ENCODE results near the gene CNTN3. TPM values are rescaled to one million over a fixed set of nuclear protein-coding genes. Genes with fewer than 3 reads are reported as not detected.

CNTN3 gene
- total RNA-seq, 3 donors from 2014 or later, result 3.6 to 12.2 (median 3.7) TPM

GRCh38 chr3:74593152-74593551, 21.3 kb downstream of the CNTN3 start:
- no peaks in the 10 kb centered on the region for H3K4me1 ChIP-seq
- TF ChIP-seq POLR2AphosphoS5 (IDR thresholded peaks at IDR 0.05) (no peak), CTCF (IDR thresholded peaks at IDR 0.05) (no peak), POLR2A (IDR thresholded peaks at IDR 0.05) (no peak)
- H3K9me3 ChIP-seq, result no peaks in the 10 kb centered on the region
- H3K27ac ChIP-seq, result no peak overlapping the region
- DNase-seq (ENCODE audit: low spot score in 2 of 2), result no peak
- no peak overlapping the region for H3K4me3 ChIP-seq
- intact Hi-C loops (cut with DNase I; ENCODE audit: low total_unique reads), result no loop called here
- H3K36me3 ChIP-seq, result no peaks in the 10 kb centered on the region
- no peaks in the 10 kb centered on the region for H3K27me3 ChIP-seq

- TF ChIP-seq POLR2A (IDR thresholded peaks at IDR 0.05) (no peak), POLR2AphosphoS5 (IDR thresholded peaks at IDR 0.05) (no peak), CTCF (IDR thresholded peaks at IDR 0.05) (no peak)
- DNase-seq (ENCODE audit: low spot score in 2 of 2), result no peak
- intact Hi-C loops (cut with DNase I; ENCODE audit: low total_unique reads), result no loop called here
- Histone ChIP-seq H3K9me3 (no peaks in the 10 kb centered on the region), H3K27ac (no peak overlapping the region), H3K27me3 (no peaks in the 10 kb centered on the region), H3K36me3 (no peaks in the 10 kb centered on the region), H3K4me3 (no peak overlapping the region), H3K4me1 (no peaks in the 10 kb centered on the region)
Measured at GRCh38 chr3:74592359-74592758, 22.1 kb downstream of the CNTN3 start.

- H3K4me1 ChIP-seq, result no peaks in the 10 kb centered on the region
- TF ChIP-seq POLR2A (IDR thresholded peaks at IDR 0.05), result no peak
- TF ChIP-seq POLR2AphosphoS5 (IDR thresholded peaks at IDR 0.05), result no peak
- TF ChIP-seq CTCF (IDR thresholded peaks at IDR 0.05), result no peak
- intact Hi-C loops (cut with DNase I; ENCODE audit: low total_unique reads), result no loop called here
- H3K9me3 ChIP-seq, result no peaks in the 10 kb centered on the region
- no peak overlapping the region for H3K27ac ChIP-seq
- no peak for DNase-seq (ENCODE audit: low spot score in 2 of 2)
- H3K4me3 ChIP-seq, result no peak overlapping the region
- H3K27me3 ChIP-seq, result no peaks in the 10 kb centered on the region
- H3K36me3 ChIP-seq, result no peaks in the 10 kb centered on the region
Measured at GRCh38 chr3:74591946-74592345, 22.5 kb downstream of the CNTN3 start.

GRCh38 chr3:74591342-74591741, 23.1 kb downstream of the CNTN3 start:
- Histone ChIP-seq H3K9me3 (no peaks in the 10 kb centered on the region), H3K4me3 (no peak overlapping the region), H3K27me3 (no peaks in the 10 kb centered on the region), H3K27ac (no peak overlapping the region), H3K4me1 (no peaks in the 10 kb centered on the region), H3K36me3 (no peaks in the 10 kb centered on the region)
- no peak for DNase-seq (ENCODE audit: low spot score in 2 of 2)
- TF ChIP-seq CTCF (IDR thresholded peaks at IDR 0.05), result no peak
- no peak for TF ChIP-seq POLR2A (IDR thresholded peaks at IDR 0.05)
- TF ChIP-seq POLR2AphosphoS5 (IDR thresholded peaks at IDR 0.05), result no peak
- intact Hi-C loops (cut with DNase I; ENCODE audit: low total_unique reads), result no loop called here

GRCh38 chr3:74590620-74591262, 23.7 kb downstream of the CNTN3 start:
- intact Hi-C loops (cut with DNase I; ENCODE audit: low total_unique reads), result no loop called here
- H3K4me3 ChIP-seq, result no peak overlapping the region
- no peak for TF ChIP-seq CTCF (IDR thresholded peaks at IDR 0.05)
- no peak for TF ChIP-seq POLR2A (IDR thresholded peaks at IDR 0.05)
- TF ChIP-seq POLR2AphosphoS5 (IDR thresholded peaks at IDR 0.05), result no peak
- no peaks in the 10 kb centered on the region for H3K27me3 ChIP-seq
- H3K27ac ChIP-seq, result no peak overlapping the region
- H3K36me3 ChIP-seq, result no peaks in the 10 kb centered on the region
- no peak for DNase-seq (ENCODE audit: low spot score in 2 of 2)
- no peaks in the 10 kb centered on the region for H3K9me3 ChIP-seq
- H3K4me1 ChIP-seq, result no peaks in the 10 kb centered on the region
